Central memory CD8-positive, alpha-beta T cell (primary cell): ENCODE results near the gene KIF23.
"Not testable (repeated sequence)": the region's sequence is repeated elsewhere in the genome, so short reads cannot be mapped to it uniquely, and the experiment has no call there.

Source experiments
- ATAC-seq: fragments of 150-1000 bp; cut with Tn5 transposase; replicated peaks from 2 replicates; pipeline ENCODE4 v1.10.0; 2022; ENCODE audit warnings: mild to moderate bottlenecking, moderate FRiP score, moderate number of reproducible peaks; ENCODE audit not compliant: poor library complexity, severe bottlenecking; ENCODE audit errors: extremely low read depth
- DNase-seq, 2 donors: peaks; one replicate each; pipeline ENCODE4 v3.0.0; 2021; ENCODE audit warnings: low spot score in 2 of 2
- H3K27ac Mint-ChIP-seq: one replicate; pipeline ENCODE4 v1.8.0; 2022; ENCODE audit warnings: low read depth, mild to moderate bottlenecking, moderate library complexity, mixed read lengths
- H3K27me3 Mint-ChIP-seq: one replicate; pipeline ENCODE4 v1.8.0; 2022; ENCODE audit warnings: mixed read lengths
- H3K36me3 Mint-ChIP-seq: one replicate; pipeline ENCODE4 v1.8.0; 2022; ENCODE audit warnings: mild to moderate bottlenecking, moderate library complexity, mixed read lengths; ENCODE audit not compliant: insufficient read depth
- H3K4me1 Mint-ChIP-seq: one replicate; pipeline ENCODE4 v1.8.0; 2022; ENCODE audit warnings: mixed read lengths
- H3K4me3 Mint-ChIP-seq: one replicate; pipeline ENCODE4 v1.8.0; 2022; ENCODE audit warnings: mild to moderate bottlenecking, moderate library complexity, mixed read lengths
- H3K9me3 Mint-ChIP-seq: one replicate; pipeline ENCODE4 v1.8.0; 2022; ENCODE audit warnings: mixed read lengths

Gene KIF23

GRCh38 chr15:69424001-69424400 is 9.9 kb downstream of the KIF23 start:
- H3K27me3 Mint-ChIP-seq: no peaks in the 10 kb centered on the region
- ATAC-seq (no peak), DNase-seq (no peak)
- H3K4me3 Mint-ChIP-seq: no peak overlapping the region
- peaks cover 6% of the 10 kb centered on the region for H3K4me1 Mint-ChIP-seq
- H3K9me3 Mint-ChIP-seq: no peaks in the 10 kb centered on the region
- H3K36me3 Mint-ChIP-seq: peaks cover 4% of the 10 kb centered on the region
- H3K27ac Mint-ChIP-seq: no peak overlapping the region

GRCh38 chr15:69424748-69425413 is 10.7 kb downstream of the KIF23 start:
- Mint-ChIP-seq H3K4me3 (no peak overlapping the region), H3K9me3 (no peaks in the 10 kb centered on the region), H3K36me3 (peaks cover 4% of the 10 kb centered on the region), H3K27ac (no peak overlapping the region), H3K4me1 (no peaks in the 10 kb centered on the region), H3K27me3 (no peaks in the 10 kb centered on the region)
- DNase-seq (no peak), ATAC-seq (no peak)

DNA sequence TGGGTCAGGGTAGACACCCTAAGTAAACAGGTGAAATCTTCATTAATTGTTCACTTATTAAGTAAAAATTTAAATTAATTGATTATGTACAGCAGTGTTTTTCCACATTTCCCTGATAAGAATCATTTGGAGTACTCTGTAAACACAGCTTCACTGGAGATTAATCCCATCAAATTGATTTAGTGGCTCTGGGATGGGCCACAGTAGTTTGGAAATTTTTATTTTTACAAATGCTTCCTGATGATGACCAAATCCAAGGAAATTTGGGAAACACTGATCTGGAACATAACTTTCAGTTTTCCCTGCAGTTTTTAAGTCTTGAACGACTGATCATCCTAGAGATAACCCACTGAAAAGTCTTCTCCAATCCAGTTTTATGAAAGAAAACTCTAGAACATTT is 19.7 kb downstream of the KIF23 start:
- DNase-seq: no peak
- Mint-ChIP-seq H3K27me3 (no peaks in the 10 kb centered on the region), H3K27ac (no peak overlapping the region), H3K9me3 (no peaks in the 10 kb centered on the region), H3K4me3 (no peak overlapping the region), H3K36me3 (peaks cover 1% of the 10 kb centered on the region), H3K4me1 (no peaks in the 10 kb centered on the region)
- ATAC-seq: no peak

GRCh38 chr15:69434238-69434637 is 20.1 kb downstream of the KIF23 start:
- H3K4me3 Mint-ChIP-seq: no peak overlapping the region
- peaks cover 1% of the 10 kb centered on the region for H3K36me3 Mint-ChIP-seq
- no peaks in the 10 kb centered on the region for H3K9me3 Mint-ChIP-seq
- H3K27ac Mint-ChIP-seq: no peak overlapping the region
- no peaks in the 10 kb centered on the region for H3K27me3 Mint-ChIP-seq
- DNase-seq: no peak
- no peaks in the 10 kb centered on the region for H3K4me1 Mint-ChIP-seq
- no peak for ATAC-seq

DNA sequence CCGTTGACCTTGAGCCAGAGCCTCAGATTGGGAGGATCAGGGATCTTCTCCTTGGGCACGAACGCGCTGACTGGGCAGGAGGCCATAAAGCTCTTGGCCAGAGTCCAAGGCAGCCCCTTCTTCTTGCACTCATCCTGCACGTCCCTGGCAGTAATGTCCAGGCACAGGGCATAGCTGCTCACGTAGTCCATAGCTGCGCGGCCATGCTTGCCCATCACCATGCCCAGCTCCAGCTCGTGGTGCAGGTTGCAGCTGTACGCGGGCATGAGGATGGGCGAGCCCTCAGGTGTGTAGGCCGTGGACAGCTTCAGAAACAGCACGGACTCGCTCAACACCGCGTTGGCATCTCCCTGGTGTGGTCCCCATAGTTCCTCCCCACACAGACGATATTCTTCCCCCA is 20.5 kb downstream of the KIF23 start:
- H3K4me1 Mint-ChIP-seq: no peaks in the 10 kb centered on the region
- no peaks in the 10 kb centered on the region for H3K27me3 Mint-ChIP-seq
- no peak overlapping the region for H3K4me3 Mint-ChIP-seq
- DNase-seq: no peak
- H3K27ac Mint-ChIP-seq: no peak overlapping the region
- no peaks in the 10 kb centered on the region for H3K9me3 Mint-ChIP-seq
- peaks cover 1% of the 10 kb centered on the region for H3K36me3 Mint-ChIP-seq
- no peak for ATAC-seq

DNA sequence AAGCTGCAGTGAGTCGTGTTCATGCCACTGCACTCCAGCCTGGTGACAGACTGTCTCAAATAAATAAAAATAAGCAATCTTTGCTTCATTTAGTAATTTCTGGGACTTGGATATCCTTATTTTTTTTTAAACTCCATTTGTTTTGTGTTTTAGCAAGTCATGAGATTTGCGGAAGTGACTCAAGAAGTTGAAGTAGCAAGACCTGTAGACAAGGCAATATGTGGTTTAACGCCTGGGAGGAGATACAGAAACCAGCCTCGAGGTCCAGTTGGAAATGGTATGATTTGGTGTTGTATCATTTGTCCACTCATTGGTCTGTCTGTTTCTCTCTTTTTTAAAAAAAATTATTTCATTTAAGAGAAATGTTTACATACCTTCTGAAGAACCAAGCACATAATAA is 21.8 kb downstream of the KIF23 start:
- Mint-ChIP-seq H3K4me3 (no peak overlapping the region), H3K27ac (no peak overlapping the region), H3K9me3 (no peaks in the 10 kb centered on the region), H3K36me3 (peaks cover 5% of the 10 kb centered on the region), H3K4me1 (no peaks in the 10 kb centered on the region), H3K27me3 (no peaks in the 10 kb centered on the region)
- ATAC-seq (no peak), DNase-seq (no peak)

- Mint-ChIP-seq H3K27ac (no peak overlapping the region), H3K4me3 (no peak overlapping the region), H3K4me1 (no peaks in the 10 kb centered on the region), H3K27me3 (no peaks in the 10 kb centered on the region), H3K36me3 (peaks cover 5% of the 10 kb centered on the region), H3K9me3 (no peaks in the 10 kb centered on the region)
- no peak for ATAC-seq
- DNase-seq: no peak
Measured at GRCh38 chr15:69436951-69437350, 22.8 kb downstream of the KIF23 start.

GRCh38 chr15:69439623-69440022 is 25.5 kb downstream of the KIF23 start:
- Mint-ChIP-seq H3K4me1 (no peaks in the 10 kb centered on the region), H3K27me3 (no peaks in the 10 kb centered on the region), H3K36me3 (peaks cover 4% of the 10 kb centered on the region), H3K9me3 (no peaks in the 10 kb centered on the region), H3K27ac (no peak overlapping the region), H3K4me3 (no peak overlapping the region)
- ATAC-seq: no peak
- no peak for DNase-seq

GRCh38 chr15:69443032-69443611 is 29.0 kb downstream of the KIF23 start:
- H3K4me3 Mint-ChIP-seq: no peak overlapping the region
- H3K9me3 Mint-ChIP-seq: no peaks in the 10 kb centered on the region
- H3K27ac Mint-ChIP-seq: peak overlapping the region; percentile 68
- no peaks in the 10 kb centered on the region for H3K27me3 Mint-ChIP-seq
- no peak for ATAC-seq
- DNase-seq: no peak
- H3K36me3 Mint-ChIP-seq: peaks cover 4% of the 10 kb centered on the region
- H3K4me1 Mint-ChIP-seq: no peaks in the 10 kb centered on the region

GRCh38 chr15:69444686-69445085 is 30.5 kb downstream of the KIF23 start:
- ATAC-seq (no peak), DNase-seq (no peak)
- Mint-ChIP-seq H3K27ac (no peak overlapping the region), H3K27me3 (no peaks in the 10 kb centered on the region), H3K36me3 (peaks cover 4% of the 10 kb centered on the region), H3K4me3 (no peak overlapping the region), H3K9me3 (no peaks in the 10 kb centered on the region), H3K4me1 (no peaks in the 10 kb centered on the region)

DNA sequence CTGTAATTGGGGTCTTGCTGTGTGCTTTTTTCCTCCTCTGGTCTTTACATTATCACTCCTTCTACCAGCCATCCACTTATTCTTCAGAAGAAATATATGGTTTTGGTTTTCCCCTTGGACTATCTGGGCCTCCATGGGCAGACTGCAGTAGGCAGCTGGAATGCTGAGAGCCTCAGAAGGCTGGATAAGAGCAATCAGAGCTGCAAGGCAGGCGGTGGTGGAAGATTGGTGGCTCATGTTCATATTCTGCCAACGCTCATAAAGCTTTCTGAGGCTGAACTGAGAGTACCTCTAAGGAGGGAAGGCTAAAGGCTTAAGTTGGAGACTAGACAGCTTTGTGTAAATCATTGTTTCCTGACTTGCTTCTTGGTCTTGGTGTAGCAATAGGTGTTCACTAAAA is 32.8 kb downstream of the KIF23 start:
- no peaks in the 10 kb centered on the region for H3K36me3 Mint-ChIP-seq
- H3K9me3 Mint-ChIP-seq: no peaks in the 10 kb centered on the region
- ATAC-seq (no peak), DNase-seq (no peak)
- no peak overlapping the region for H3K4me3 Mint-ChIP-seq
- no peak overlapping the region for H3K27ac Mint-ChIP-seq
- H3K4me1 Mint-ChIP-seq: peaks cover 5% of the 10 kb centered on the region
- H3K27me3 Mint-ChIP-seq: no peaks in the 10 kb centered on the region

GRCh38 chr15:69450221-69450620 is 36.1 kb downstream of the KIF23 start:
- not testable (repeated sequence) for H3K9me3 Mint-ChIP-seq, ATAC-seq
- peaks cover 29% of the 10 kb centered on the region for H3K36me3 Mint-ChIP-seq

DNA sequence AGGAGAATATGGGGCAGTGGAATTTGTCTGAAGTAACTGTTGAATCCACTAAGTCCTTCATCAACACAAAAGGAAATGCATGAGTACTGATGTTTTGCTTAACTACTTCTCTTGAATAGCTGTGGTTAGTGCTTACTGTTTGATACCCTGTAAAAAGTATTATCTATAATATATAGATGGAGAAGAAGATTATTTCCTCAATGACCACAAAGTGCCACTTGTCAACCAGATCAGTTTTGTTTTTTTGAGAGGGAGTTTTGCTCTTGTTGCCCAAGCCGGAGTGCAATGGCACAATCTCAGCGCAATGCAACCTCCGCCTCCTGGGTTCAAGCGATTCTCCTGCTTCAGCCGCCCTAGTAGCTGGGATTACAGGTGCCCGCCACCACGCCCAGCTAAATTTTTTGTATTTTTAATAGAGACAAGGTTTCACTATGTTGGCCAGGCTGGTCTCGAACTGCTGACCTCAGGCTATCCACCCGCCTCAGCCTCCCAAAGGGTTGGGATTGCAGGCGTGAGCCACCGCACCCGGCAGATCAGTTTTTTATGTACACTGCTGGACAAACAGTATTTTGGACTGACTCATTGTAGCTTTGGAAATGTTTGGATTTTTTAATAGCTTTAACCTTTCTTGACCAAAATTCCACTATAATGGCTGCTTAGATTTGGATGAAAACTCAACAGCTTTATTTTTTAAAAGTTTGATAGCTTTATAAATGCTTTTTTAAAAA is 37.0 kb downstream of the KIF23 start:
- ATAC-seq (no peak), DNase-seq (no peak)
- Mint-ChIP-seq H3K9me3 (no peaks in the 10 kb centered on the region), H3K4me1 (peaks cover 39% of the 10 kb centered on the region), H3K27ac (peak overlapping the region; percentile 97), H3K27me3 (no peaks in the 10 kb centered on the region), H3K4me3 (peak overlapping the region; percentile 93), H3K36me3 (peaks cover 38% of the 10 kb centered on the region)

More at GRCh38 chr15:69450221-69450620, 36.1 kb downstream of the KIF23 start:
- H3K27ac Mint-ChIP-seq, DNase-seq, H3K27me3 Mint-ChIP-seq, H3K4me3 Mint-ChIP-seq: not testable (repeated sequence)
- H3K4me1 Mint-ChIP-seq: peaks cover 33% of the 10 kb centered on the region
